Endodermal cell (in vitro differentiated cells): ENCODE measurements around the gene TULP4. TPM values are rescaled to one million over a fixed set of nuclear protein-coding genes. Genes with fewer than 3 reads are reported as not detected.

Source experiments
- DNase-seq: peaks from one replicate; pipeline ENCODE4 v3.0.0-alpha.2; 2017
- H3K27ac ChIP-seq: 2 replicates; pipeline ENCODE4 v1.5.1; 2013; ENCODE audit warnings: mild to moderate bottlenecking, low read depth, low read length, moderate library complexity
- H3K27me3 ChIP-seq: 2 replicates; pipeline ENCODE4 v1.6.1; 2013; ENCODE audit warnings: mild to moderate bottlenecking, low read length, moderate library complexity; ENCODE audit not compliant: insufficient read depth, control insufficient read depth, poor library complexity, severe bottlenecking
- H3K36me3 ChIP-seq: 2 replicates; pipeline ENCODE4 v1.7.0; 2013; ENCODE audit warnings: mild to moderate bottlenecking, low read length, moderate library complexity; ENCODE audit not compliant: control insufficient read depth, insufficient read depth
- H3K4me1 ChIP-seq: one replicate; pipeline ENCODE4 v1.7.0; 2013; ENCODE audit warnings: low read length; ENCODE audit not compliant: control insufficient read depth, insufficient read depth
- H3K4me3 ChIP-seq: 2 replicates; pipeline ENCODE4 v1.5.1; 2013; ENCODE audit warnings: mild to moderate bottlenecking, low read length, moderate library complexity
- H3K9ac ChIP-seq: 2 replicates; pipeline ENCODE4 v1.6.1; 2013; ENCODE audit warnings: mild to moderate bottlenecking, low read length, moderate library complexity; ENCODE audit not compliant: poor library complexity, severe bottlenecking; ENCODE audit errors: extremely low read depth
- H3K9me3 ChIP-seq: 2 replicates; pipeline ENCODE4 v1.6.1; 2013; ENCODE audit warnings: mild to moderate bottlenecking, low read length, moderate library complexity; ENCODE audit not compliant: control insufficient read depth
- H3K27ac Mint-ChIP-seq: 2 replicates; pipeline ENCODE4 v1.8.0; 2020; ENCODE audit warnings: mixed read lengths
- H3K27me3 Mint-ChIP-seq: 2 replicates; pipeline ENCODE4 v1.8.0; 2021; ENCODE audit warnings: mild to moderate bottlenecking, mixed read lengths; ENCODE audit not compliant: insufficient read depth
- H3K36me3 Mint-ChIP-seq: 2 replicates; pipeline ENCODE4 v1.8.0; 2020; ENCODE audit warnings: low read depth, mixed read lengths
- H3K4me1 Mint-ChIP-seq: 2 replicates; pipeline ENCODE4 v1.8.0; 2020; ENCODE audit warnings: mixed read lengths
- H3K4me3 Mint-ChIP-seq: 2 replicates; pipeline ENCODE4 v1.8.0; 2020; ENCODE audit warnings: mild to moderate bottlenecking, moderate library complexity, mixed read lengths
- H3K9me3 Mint-ChIP-seq: 2 replicates; pipeline ENCODE4 v1.8.0; 2020; ENCODE audit warnings: mild to moderate bottlenecking, mixed read lengths
- CTCF ChIP-seq: fragments of 200-600 bp; sonication (generic); conservative IDR thresholded peaks from 2 replicates; pipeline ENCODE4 v1.5.0; 2021; ENCODE audit warnings: antibody characterized with exemption, mild to moderate bottlenecking
- WGBS, 2 experiments: methylation state at CpG; one replicate each; pipeline versions ENCODE4 v1.1.5 to v1.1.7; 2013; ENCODE audit warnings: missing lambda C conversion rate in 2 of 2, mixed read lengths in 1 of 2; ENCODE audit not compliant: insufficient coverage in 1 of 2, insufficient read length in 1 of 2; 5-methylcytosine and 5-hydroxymethylcytosine counted together
- total RNA-seq, 2 donors: library from RNA; stranded (reverse); fragmentation: NEBNext Ultra II Directional in 1 of 2; extraction: Animal tissue kit (Norgen Biotek cat#: 25700) in 1 of 2; gene quantifications; 2 replicates in 1 of 2; 3 replicates in 1 of 2; pipeline ENCODE4 v1.2.1, GENCODE V29; 2021

Gene TULP4
- total RNA-seq, 2 donors from 2014 or later = 102 to 103 TPM

- no peaks in the 10 kb centered on the region for H3K9me3 Mint-ChIP-seq
- H3K27me3 Mint-ChIP-seq = peaks cover 26% of the 10 kb centered on the region
- Histone ChIP-seq H3K27ac (no peak overlapping the region), H3K4me3 (no peak overlapping the region), H3K9ac (no peak overlapping the region), H3K27me3 (no peaks in the 10 kb centered on the region), H3K9me3 (peaks cover 13% of the 10 kb centered on the region), H3K4me1 (no peaks in the 10 kb centered on the region), H3K36me3 (peaks cover 78% of the 10 kb centered on the region)
- no peak overlapping the region for H3K4me3 Mint-ChIP-seq
- H3K27ac Mint-ChIP-seq = no peak overlapping the region
- DNase-seq = no peak
- H3K36me3 Mint-ChIP-seq = peaks cover 67% of the 10 kb centered on the region
- 90 to 92% methylated on average over 1 to 2 of the region's 2 CpGs for WGBS, 2 experiments
- TF ChIP-seq CTCF = no peak
- peaks cover 10% of the 10 kb centered on the region for H3K4me1 Mint-ChIP-seq
Measured at GRCh38 chr6:158460602-158461169, 148.4 kb downstream of the TULP4 start.

- Mint-ChIP-seq H3K36me3 (peaks cover 67% of the 10 kb centered on the region), H3K27me3 (peaks cover 39% of the 10 kb centered on the region)
- 85 to 96% methylated on average over 2 of the region's 2 CpGs for WGBS, 2 experiments
Measured at GRCh38 chr6:158461954-158462353, 149.7 kb downstream of the TULP4 start.

GRCh38 chr6:158464483-158464882, 152.2 kb downstream of the TULP4 start:
- Mint-ChIP-seq H3K4me1 (peaks cover 40% of the 10 kb centered on the region), H3K27me3 (peaks cover 58% of the 10 kb centered on the region), H3K36me3 (peaks cover 67% of the 10 kb centered on the region), H3K9me3 (peaks cover under 1% of the 10 kb centered on the region), H3K27ac (no peak overlapping the region), H3K4me3 (no peak overlapping the region)
- Histone ChIP-seq H3K4me3 (no peak overlapping the region), H3K9ac (no peak overlapping the region), H3K9me3 (peaks cover 13% of the 10 kb centered on the region), H3K4me1 (peaks cover 4% of the 10 kb centered on the region), H3K27ac (no peak overlapping the region), H3K36me3 (peaks cover 72% of the 10 kb centered on the region), H3K27me3 (no peaks in the 10 kb centered on the region)
- peak; percentile 92 for DNase-seq
- no peak for TF ChIP-seq CTCF
- 64 to 72% methylated on average over 6 to 9 of the region's 9 CpGs for WGBS, 2 experiments

More at GRCh38 chr6:158461954-158462353, 149.7 kb downstream of the TULP4 start:
- Histone ChIP-seq H3K36me3 (peaks cover 79% of the 10 kb centered on the region), H3K4me1 (peaks cover 4% of the 10 kb centered on the region), H3K9me3 (peaks cover 13% of the 10 kb centered on the region), H3K9ac (no peak overlapping the region), H3K27me3 (no peaks in the 10 kb centered on the region), H3K4me3 (no peak overlapping the region), H3K27ac (no peak overlapping the region)
- no peak for TF ChIP-seq CTCF
- no peak overlapping the region for H3K4me3 Mint-ChIP-seq
- peaks cover 23% of the 10 kb centered on the region for H3K4me1 Mint-ChIP-seq
- no peak for DNase-seq
- no peaks in the 10 kb centered on the region for H3K9me3 Mint-ChIP-seq
- no peak overlapping the region for H3K27ac Mint-ChIP-seq
